ENCODE measurements around the gene PI4KA. TPM values are rescaled to one million over a fixed set of nuclear protein-coding genes. Genes with fewer than 3 reads are reported as not detected.

Gene PI4KA
- total RNA-seq, 1 donor from 2014 or later = 113 TPM

DNA sequence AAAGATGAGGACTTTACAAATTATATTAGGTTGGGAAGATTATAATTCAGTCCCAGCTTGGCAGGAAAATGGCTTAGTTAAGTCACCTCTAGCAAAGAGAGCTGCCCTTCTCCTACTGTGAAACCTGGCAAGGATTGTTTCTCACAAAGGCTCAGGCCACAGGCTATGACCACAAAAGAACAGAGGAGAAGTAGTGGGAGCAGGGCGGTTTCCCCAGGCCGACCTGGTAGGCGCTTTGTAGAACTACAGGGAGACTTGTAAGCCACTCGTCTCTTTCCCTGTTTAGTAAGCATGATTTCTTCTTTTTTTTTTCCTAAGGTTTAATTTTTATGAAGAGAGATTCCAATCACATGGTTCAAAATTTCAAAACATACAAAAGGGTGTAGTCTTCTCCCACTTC is 4.8 kb upstream of the PI4KA start:
- DNase-seq = no peak
- Histone ChIP-seq H3K9me3 (no peaks in the 10 kb centered on the region), H3K4me3 (no peak overlapping the region), H3K4me1 (peaks cover 63% of the 10 kb centered on the region), H3K27ac (no peak overlapping the region), H3K36me3 (peaks cover 11% of the 10 kb centered on the region), H3K27me3 (no peaks in the 10 kb centered on the region)
- no peak for ATAC-seq
- TF ChIP-seq CTCF (IDR thresholded peaks at IDR 0.05) = no peak
- intact Hi-C loops (cut with DNase I) = no loop called here

- no peaks in the 10 kb centered on the region for H3K27me3 ChIP-seq
- H3K4me1 ChIP-seq = peaks cover 57% of the 10 kb centered on the region
- intact Hi-C loops (cut with DNase I) = no loop called here
- H3K9me3 ChIP-seq = no peaks in the 10 kb centered on the region
- ATAC-seq (no peak), DNase-seq (no peak)
- no peak overlapping the region for H3K27ac ChIP-seq
- H3K4me3 ChIP-seq = no peak overlapping the region
- TF ChIP-seq CTCF (IDR thresholded peaks at IDR 0.05) = no peak
- H3K36me3 ChIP-seq = peaks cover 11% of the 10 kb centered on the region
These were observed 3.9 kb upstream of the PI4KA start for GRCh38 chr22:20862540-20862939.

DNA sequence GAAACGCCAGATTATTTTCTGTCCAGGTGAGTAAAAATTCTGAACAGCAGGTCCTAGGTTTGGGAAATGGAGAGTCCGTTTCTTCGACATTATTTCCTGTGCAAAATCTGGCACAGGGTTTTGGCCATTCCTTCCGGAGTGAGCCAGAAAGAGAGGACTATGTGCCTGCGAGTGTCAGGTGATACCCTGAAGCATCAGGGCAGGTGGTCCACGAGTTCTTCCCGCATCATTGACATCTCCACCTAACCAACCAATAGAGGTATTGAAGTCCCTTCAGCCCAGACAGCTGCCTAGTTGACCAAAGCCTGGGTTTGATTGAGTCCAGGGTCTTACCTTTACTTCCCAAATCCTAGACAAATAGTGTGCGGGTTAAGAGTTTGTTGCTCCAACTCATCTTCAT is 1.0 kb upstream of the PI4KA start:
- H3K9me3 ChIP-seq = no peaks in the 10 kb centered on the region
- intact Hi-C loops (cut with DNase I) = loop anchor here (10.0 kb wide), 1 partner anchor 65 kb away; no protein-coding TSS in a partner anchor
- peak overlapping the region; percentile 96 for H3K4me3 ChIP-seq
- H3K27me3 ChIP-seq = no peaks in the 10 kb centered on the region
- DNase-seq = peak; percentile 18
- peak overlapping the region; percentile 89 for H3K27ac ChIP-seq
- H3K36me3 ChIP-seq = peaks cover 11% of the 10 kb centered on the region
- TF ChIP-seq CTCF (IDR thresholded peaks at IDR 0.05) = no peak
- no peak for ATAC-seq
- peaks cover 55% of the 10 kb centered on the region for H3K4me1 ChIP-seq

DNA sequence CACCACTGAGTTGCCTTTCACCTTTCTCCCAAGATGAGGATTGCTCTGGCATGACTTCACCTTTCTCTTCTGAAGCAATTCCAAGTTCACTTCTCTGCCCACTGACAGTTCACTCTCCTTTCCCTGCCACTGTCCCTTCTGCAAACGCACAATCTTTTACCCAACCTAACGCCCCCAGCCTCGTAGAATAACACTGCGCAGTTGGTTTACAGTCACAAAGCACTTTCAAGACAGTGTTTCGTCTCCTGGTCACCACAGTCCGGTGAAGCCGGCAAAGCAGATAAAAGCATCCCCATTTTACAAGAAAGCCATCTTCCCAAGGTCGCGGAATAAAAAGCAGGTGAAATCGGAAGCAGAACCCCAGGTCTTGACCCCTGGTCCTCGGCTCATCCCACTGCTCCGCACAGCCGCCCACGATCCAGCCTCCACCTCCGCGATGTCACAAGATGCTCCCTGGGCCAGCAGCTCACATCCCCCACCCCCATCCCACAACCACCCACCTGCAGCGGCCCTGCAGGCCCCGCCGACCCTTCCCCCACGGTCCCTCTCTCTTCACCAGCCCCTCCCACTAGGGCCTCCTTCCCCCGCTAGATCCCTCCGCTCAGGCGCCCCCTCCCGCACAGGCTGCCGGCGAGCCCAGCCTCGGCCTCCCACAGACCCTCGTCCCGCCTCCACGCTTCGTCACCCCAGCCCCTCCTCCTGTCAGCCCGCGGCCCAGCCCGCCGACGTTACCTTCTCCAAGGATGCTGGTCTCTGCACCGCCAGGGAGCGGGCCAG is 585 bp downstream of the PI4KA start:
- peak; percentile 95 for DNase-seq
- peak overlapping the region; percentile 96 for H3K4me3 ChIP-seq
- no peak for TF ChIP-seq CTCF (IDR thresholded peaks at IDR 0.05)
- peak; percentile 78 for ATAC-seq
- no peaks in the 10 kb centered on the region for H3K36me3 ChIP-seq
- intact Hi-C loops (cut with DNase I) = loop anchor here (10.0 kb wide), 1 partner anchor 63 kb away; no protein-coding TSS in a partner anchor
- peak overlapping the region; percentile 89 for H3K27ac ChIP-seq
- no peaks in the 10 kb centered on the region for H3K27me3 ChIP-seq
- H3K4me1 ChIP-seq = peaks cover 46% of the 10 kb centered on the region
- H3K9me3 ChIP-seq = no peaks in the 10 kb centered on the region

DNA sequence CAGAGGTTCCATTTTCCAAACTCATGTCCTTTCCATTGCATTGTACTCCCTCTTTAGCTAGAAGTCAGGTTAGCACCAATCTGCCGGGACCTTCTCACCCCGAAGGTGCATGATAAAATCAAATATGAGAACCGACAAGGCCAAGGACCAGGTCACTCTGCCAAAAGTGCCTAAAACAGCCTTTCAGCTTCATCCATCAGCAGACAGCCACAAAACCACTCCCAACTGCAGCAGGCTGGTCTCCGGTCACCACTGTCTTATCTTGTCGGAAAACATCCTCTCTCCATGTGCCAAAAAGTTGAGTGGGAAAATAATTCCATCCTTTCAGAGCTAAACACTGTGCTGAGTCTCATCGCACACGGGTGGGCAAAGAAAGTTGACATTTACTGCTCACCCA is 1.4 kb downstream of the PI4KA start:
- H3K27ac ChIP-seq = peak overlapping the region; percentile 89
- H3K36me3 ChIP-seq = no peaks in the 10 kb centered on the region
- peaks cover 44% of the 10 kb centered on the region for H3K4me1 ChIP-seq

More for the DNA sequence above, 1.4 kb downstream of the PI4KA start:
- peak overlapping the region; percentile 96 for H3K4me3 ChIP-seq
- ATAC-seq (no peak), DNase-seq (peak; percentile 13)
- intact Hi-C loops (cut with DNase I) = loop anchor here (10.0 kb wide), 1 partner anchor 62 kb away; no protein-coding TSS in a partner anchor
- TF ChIP-seq CTCF (IDR thresholded peaks at IDR 0.05) = no peak
- H3K9me3 ChIP-seq = no peaks in the 10 kb centered on the region
- H3K27me3 ChIP-seq = no peaks in the 10 kb centered on the region
